Tibial artery (tissue), 4 donors: ENCODE data around the gene RPL36AL.

Source experiments
- DNase-seq, 2 donors: peaks; one replicate each; pipeline ENCODE4 v3.0.0-alpha.2; 2019
- H3K27ac ChIP-seq, 2 donors: fragments of 200-600 bp; sonication (generic) in 1 of 2; 1 replicate in 1 of 2; 2 replicates in 1 of 2; pipeline ENCODE4 v1.5.1; 2018 to 2019; ENCODE audit warnings: mild to moderate bottlenecking in 1 of 2
- H3K27me3 ChIP-seq, 2 donors: fragments of 200-600 bp; sonication (generic) in 1 of 2; one replicate each; pipeline versions ENCODE4 v1.5.1 to v1.6.0; 2016 to 2019
- H3K36me3 ChIP-seq, 3 donors: fragments of 200-600 bp; sonication (generic) in 2 of 3; one replicate each; pipeline ENCODE4 v1.5.1; 2016 to 2019; ENCODE audit warnings: mild to moderate bottlenecking in 2 of 3
- H3K4me1 ChIP-seq, 4 donors: fragments of 200-600 bp; sonication (generic) in 2 of 4; 1 replicate in 3 of 4; 2 replicates in 1 of 4; pipeline ENCODE4 v1.5.1; 2016 to 2019
- H3K4me3 ChIP-seq, 2 donors: fragments of 200-600 bp; sonication (generic) in 1 of 2; 1 replicate in 1 of 2; 2 replicates in 1 of 2; pipeline ENCODE4 v1.5.1; 2018 to 2019; ENCODE audit warnings: mild to moderate bottlenecking in 2 of 2
- H3K9me3 ChIP-seq, 3 donors: fragments of 200-600 bp; sonication (generic) in 1 of 3; one replicate each; pipeline ENCODE4 v1.5.1; 2016 to 2019
- CTCF ChIP-seq, 2 experiments: fragments of 200-600 bp in 1 of 2; fragments of 450-650 bp in 1 of 2; IDR thresholded peaks; one replicate each; pipeline ENCODE4 v1.5.1; 2017 to 2019; ENCODE audit warnings: antibody characterized with exemption in 2 of 2, mild to moderate bottlenecking in 1 of 2, moderate library complexity in 1 of 2
- intact Hi-C: fragments of 100-400 bp; cut with DNase I; formaldehyde crosslinking; loops from one replicate; pipeline ENCODE4 v1.15.0; 2023; ENCODE audit warnings: low total_unique reads

The RPL36AL gene

GRCh38 chr14:49582113-49582977, 38.1 kb downstream of the RPL36AL start:
- TF ChIP-seq CTCF (IDR thresholded peaks at IDR 0.05) = no peak
- DNase-seq = no peak
- peaks cover 0 to 25% (median 16%) of the 10 kb centered on the region in 4 donors for H3K4me1 ChIP-seq
- H3K4me3 ChIP-seq = no peak overlapping the region
- H3K27ac ChIP-seq = no peak overlapping the region
- H3K36me3 ChIP-seq = peaks cover 7 to 35% (median 25%) of the 10 kb centered on the region in 3 donors
- no peaks in the 10 kb centered on the region for H3K9me3 ChIP-seq
- H3K27me3 ChIP-seq = no peaks in the 10 kb centered on the region
- intact Hi-C loops = no loop called here

GRCh38 chr14:49581209-49582112, 39.0 kb downstream of the RPL36AL start:
- H3K4me1 ChIP-seq = peaks cover 0 to 25% (median 16%) of the 10 kb centered on the region in 4 donors
- intact Hi-C loops = no loop called here
- H3K27ac ChIP-seq = no peak overlapping the region
- H3K4me3 ChIP-seq = no peak overlapping the region
- H3K36me3 ChIP-seq = peaks cover 7 to 44% (median 33%) of the 10 kb centered on the region in 3 donors
- no peak for DNase-seq
- no peaks in the 10 kb centered on the region for H3K27me3 ChIP-seq
- no peak for TF ChIP-seq CTCF (IDR thresholded peaks at IDR 0.05)
- no peaks in the 10 kb centered on the region for H3K9me3 ChIP-seq

GRCh38 chr14:49579841-49580240, 40.6 kb downstream of the RPL36AL start:
- no peaks in the 10 kb centered on the region for H3K9me3 ChIP-seq
- no peak overlapping the region for H3K27ac ChIP-seq
- intact Hi-C loops = no loop called here
- peaks cover 0 to 18% (median 12%) of the 10 kb centered on the region in 4 donors for H3K4me1 ChIP-seq
- no peak overlapping the region for H3K4me3 ChIP-seq
- no peaks in the 10 kb centered on the region for H3K27me3 ChIP-seq
- H3K36me3 ChIP-seq = peaks cover 7 to 52% (median 38%) of the 10 kb centered on the region in 3 donors
- no peak for TF ChIP-seq CTCF (IDR thresholded peaks at IDR 0.05)
- DNase-seq = no peak

GRCh38 chr14:49578141-49578540, 42.3 kb downstream of the RPL36AL start:
- Histone ChIP-seq H3K4me3 (no peak overlapping the region), H3K27me3 (no peaks in the 10 kb centered on the region), H3K36me3 (peaks cover 5 to 45% (median 40%) of the 10 kb centered on the region in 3 donors), H3K27ac (no peak overlapping the region), H3K9me3 (no peaks in the 10 kb centered on the region), H3K4me1 (peaks cover 0 to 10% (median 1%) of the 10 kb centered on the region in 4 donors)
- intact Hi-C loops = no loop called here
- TF ChIP-seq CTCF (IDR thresholded peaks at IDR 0.05) = no peak
- DNase-seq = no peak

GRCh38 chr14:49574038-49574437, 46.4 kb downstream of the RPL36AL start:
- no peak for TF ChIP-seq CTCF (IDR thresholded peaks at IDR 0.05)
- intact Hi-C loops = no loop called here
- H3K9me3 ChIP-seq = no peaks in the 10 kb centered on the region

More at GRCh38 chr14:49574038-49574437, 46.4 kb downstream of the RPL36AL start:
- Histone ChIP-seq H3K27me3 (no peaks in the 10 kb centered on the region), H3K4me3 (no peak overlapping the region), H3K4me1 (no peaks in the 10 kb centered on the region), H3K27ac (no peak overlapping the region), H3K36me3 (peaks cover 0 to 33% (median 33%) of the 10 kb centered on the region in 3 donors)
- DNase-seq = no peak
